GM21576 (cell line): ENCODE data around the gene MSANTD2.

Source experiments
- ATAC-seq: cut with Tn5 transposase; IDR thresholded peaks from one replicate; pipeline ENCODE4 v1.9.1; 2021; ENCODE audit warnings: mild to moderate bottlenecking, moderate library complexity; ENCODE audit not compliant: unreplicated experiment

MSANTD2 gene

DNA sequence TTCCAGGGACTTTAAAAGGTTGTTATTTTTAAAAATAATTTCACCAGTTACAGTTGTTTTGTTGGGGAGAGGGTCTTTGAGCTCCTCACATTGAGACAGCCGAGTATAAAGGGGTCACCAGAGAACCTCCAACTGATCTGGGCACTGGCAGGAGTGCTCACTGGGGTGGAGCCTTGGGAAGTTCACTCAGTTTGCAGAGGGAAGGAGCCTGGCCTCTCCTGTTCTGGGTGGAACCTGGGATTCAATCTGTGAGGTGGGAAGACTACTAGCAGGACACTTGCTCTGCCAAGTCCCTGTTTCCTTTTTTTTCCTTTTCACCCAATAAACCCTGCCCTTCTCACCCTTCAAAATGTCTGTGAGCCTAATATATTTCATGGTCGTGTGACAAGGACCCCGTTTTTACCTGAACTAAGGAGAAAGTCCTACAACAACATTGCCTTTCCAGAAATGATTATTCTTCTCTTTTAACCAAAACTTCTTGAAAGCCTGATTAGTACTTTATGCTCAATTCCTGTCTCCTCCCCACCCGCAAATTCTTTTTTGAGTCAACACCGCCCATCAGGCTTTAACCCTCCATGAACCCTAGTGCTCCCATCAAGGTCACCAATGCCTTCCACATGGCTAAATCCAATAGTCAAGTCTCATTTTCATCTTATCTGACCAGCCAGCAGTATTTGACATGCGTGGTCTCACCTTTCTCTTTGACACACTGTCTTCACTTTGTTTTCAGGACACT is 22.0 kb upstream of the MSANTD2 start:
- no peak for ATAC-seq

DNA sequence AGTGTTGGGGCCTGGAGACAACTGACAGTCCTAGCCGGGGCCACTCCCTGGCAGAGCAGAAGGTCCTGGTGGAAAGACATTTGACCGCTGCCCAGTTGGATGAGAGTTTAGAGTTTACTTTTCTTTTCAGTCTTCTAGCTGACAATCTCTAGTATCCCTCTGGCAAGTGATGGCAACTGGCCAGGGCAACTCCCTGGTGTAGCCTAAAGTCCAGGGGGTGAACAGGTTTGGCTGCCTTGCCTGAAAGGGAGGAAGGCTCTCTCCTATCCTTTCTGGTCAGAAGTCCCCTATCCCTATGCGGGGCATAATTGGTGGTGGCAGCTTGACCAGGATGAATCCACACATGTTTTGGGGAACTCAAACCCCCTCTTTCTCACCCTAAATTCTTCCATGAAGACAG is 16.8 kb upstream of the MSANTD2 start:
- no peak for ATAC-seq

GRCh38 chr11:124814739-124815138 is 14.5 kb upstream of the MSANTD2 start:
- no peak for ATAC-seq

DNA sequence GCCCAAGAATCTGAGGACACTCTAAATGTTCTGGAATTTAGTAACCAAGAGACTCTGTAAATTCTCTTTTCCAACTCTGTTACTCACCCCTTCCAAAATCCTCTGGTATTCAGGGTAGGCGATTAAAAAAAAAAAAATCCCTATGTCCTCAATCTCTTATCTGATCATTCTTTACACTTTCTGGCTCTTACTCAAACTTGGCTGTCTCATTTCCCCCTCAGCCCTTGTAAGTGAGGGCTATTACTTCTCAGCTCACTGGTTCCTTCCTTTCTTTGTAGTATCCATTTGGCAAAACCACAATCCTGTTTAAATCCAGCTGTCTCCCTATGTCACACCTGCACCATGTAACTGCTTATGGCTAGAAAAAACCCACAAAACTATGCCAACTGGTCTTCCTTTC is 12.7 kb upstream of the MSANTD2 start:
- ATAC-seq = no peak

GRCh38 chr11:124811399-124812125 is 11.4 kb upstream of the MSANTD2 start:
- no peak for ATAC-seq

- ATAC-seq = no peak
Observed at GRCh38 chr11:124807660-124808270, 7.6 kb upstream of the MSANTD2 start.

DNA sequence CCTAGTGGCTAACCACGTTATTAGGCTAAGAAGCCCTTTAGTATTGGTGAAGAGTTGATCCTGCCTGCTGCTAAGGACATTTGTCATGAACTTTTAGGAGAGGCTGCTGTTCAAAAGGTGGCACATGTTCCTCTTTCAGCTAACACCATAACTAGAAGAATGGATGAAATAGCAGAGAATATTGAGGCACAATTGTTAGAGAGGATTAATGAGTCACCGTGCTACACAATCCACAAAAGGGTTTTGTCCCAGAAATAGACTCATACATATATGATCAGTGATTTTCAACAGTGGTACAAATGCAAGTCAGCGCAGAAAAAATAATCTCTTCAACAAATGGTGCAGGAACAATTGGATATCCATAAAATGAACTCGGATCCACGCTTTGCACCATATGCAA is 7.0 kb upstream of the MSANTD2 start:
- no peak for ATAC-seq

DNA sequence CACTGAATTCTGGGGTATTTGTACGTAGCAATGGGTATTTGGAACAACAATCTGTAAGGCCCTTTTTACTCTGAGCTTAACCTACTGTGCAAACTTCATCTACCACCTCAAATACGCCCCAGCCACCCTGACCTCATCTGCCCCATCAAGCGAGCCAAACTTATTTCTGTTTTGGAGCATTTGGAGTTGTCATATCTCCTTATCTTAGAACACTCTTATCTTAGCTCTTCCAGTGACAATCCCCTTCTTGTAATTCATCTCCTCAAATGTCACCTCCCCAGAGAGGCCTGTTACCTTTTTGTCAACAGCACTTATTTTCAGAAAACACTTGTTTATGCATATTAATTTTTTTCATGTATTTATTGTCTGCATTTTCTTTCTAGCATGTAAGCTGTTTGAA is 4.7 kb upstream of the MSANTD2 start:
- no peak for ATAC-seq

GRCh38 chr11:124801636-124802312 is 1.6 kb upstream of the MSANTD2 start:
- ATAC-seq = no peak

DNA sequence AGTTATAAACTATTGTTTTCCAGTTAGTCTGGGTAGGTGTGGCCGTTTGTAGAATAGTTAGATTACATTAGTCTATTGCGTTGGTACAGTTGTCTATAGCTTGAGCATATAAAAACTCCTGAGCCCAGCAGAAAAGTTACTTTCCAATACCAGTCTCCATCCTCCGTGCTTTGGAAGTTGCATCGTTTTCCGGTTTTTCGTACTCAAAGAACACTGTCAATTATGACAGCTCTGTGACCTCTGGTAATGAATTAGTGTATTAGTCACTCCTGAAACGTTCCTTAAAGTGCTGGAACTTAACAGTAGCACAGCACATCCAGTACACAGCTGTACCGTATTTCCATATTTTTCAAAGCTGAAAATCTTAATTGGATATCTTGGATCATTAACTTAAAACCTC is 808 bp upstream of the MSANTD2 start:
- no peak for ATAC-seq

GRCh38 chr11:124799348-124800225 is 619 bp downstream of the MSANTD2 start:
- ATAC-seq = peak; percentile 38

GRCh38 chr11:124798991-124799347 is 1.2 kb downstream of the MSANTD2 start:
- ATAC-seq = peak; percentile 24

GRCh38 chr11:124796312-124796711 is 3.9 kb downstream of the MSANTD2 start:
- no peak for ATAC-seq

- peak; percentile 58 for ATAC-seq
Observed at GRCh38 chr11:124793466-124794278, 6.5 kb downstream of the MSANTD2 start.

- ATAC-seq = peak; percentile 81
Observed at GRCh38 chr11:124791626-124792341, 8.4 kb downstream of the MSANTD2 start.

- no peak for ATAC-seq
Observed at GRCh38 chr11:124788521-124788920, 11.7 kb downstream of the MSANTD2 start.

GRCh38 chr11:124784051-124784450 is 16.2 kb downstream of the MSANTD2 start:
- no peak for ATAC-seq

DNA sequence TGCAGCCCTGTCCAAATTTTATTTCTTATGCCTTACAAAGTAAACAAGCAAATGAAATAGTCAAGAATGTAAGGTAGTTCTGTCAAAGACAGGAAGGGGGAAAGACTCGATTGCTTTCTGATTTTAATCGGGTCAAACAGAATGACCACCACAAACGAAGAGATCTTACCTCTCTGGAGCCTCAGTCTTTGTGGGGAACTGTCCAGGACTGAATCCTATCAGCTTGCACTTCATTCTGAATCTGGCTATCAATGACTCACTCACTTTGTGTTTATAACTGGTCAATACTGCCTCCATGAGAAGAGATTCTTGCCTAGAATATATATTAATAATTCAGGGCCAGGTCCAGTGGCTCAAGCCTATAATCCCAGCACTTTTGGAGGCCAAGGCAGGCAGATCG is 17.2 kb downstream of the MSANTD2 start:
- ATAC-seq = no peak

DNA sequence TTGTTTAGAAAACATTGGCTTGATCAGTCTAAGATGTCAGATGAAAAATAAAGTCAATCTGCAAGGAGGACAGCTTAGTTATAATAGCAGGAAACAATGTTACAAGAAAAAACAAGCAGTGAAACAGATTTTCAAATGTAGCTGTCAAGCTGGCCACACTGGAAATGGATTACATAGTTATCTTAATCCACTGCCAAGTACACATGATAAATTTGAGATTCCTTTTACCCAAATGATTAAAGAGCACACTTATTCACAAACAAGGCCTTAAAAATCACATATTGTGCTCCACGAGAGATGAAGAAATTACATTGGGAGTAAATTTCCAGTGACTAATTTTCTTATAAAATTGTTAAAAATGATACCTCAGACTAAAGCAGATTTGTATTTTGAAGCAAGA is 20.6 kb downstream of the MSANTD2 start:
- no peak for ATAC-seq
